ENCODE data around the gene BCDIN3D.
A peak's percentile ranks its signal among the peaks of the same experiment; 100 is the strongest.

BCDIN3D gene

DNA sequence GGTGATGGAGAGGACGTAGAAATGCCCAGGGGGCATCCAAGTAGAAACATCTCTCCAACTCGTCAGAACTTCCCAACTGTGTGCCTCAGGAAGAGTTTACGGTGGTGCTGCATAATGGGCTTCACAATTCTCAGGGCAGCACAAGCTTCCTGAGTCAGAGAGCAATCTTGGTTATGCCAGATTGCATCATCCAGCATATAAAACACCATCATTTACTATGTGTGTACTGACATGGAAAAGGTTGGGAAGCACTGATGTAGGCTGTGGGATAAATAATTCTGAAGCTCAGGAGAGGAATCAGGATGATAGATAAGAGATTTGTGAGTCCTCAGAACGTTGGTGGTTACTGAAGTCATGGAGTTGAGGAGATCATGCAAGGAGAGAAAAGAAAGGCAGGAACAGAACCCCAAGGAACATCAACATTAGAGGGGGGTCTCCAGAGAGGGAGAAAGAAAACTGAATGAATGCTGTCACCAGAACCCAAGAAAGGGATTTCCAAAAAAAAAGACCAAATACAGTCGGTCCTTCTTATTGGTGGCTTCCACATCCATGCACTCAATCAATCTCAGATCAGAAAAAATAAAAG is 10.0 kb downstream of the BCDIN3D start:
- ATAC-seq (ENCODE audit: insufficient read depth, low read depth), result no peak
- no peak for DNase-seq
- Histone ChIP-seq H3K27me3 (ENCODE audit: insufficient read depth, low read length, poor library complexity) (no peaks in the 10 kb centered on the region), H3K36me3 (ENCODE audit: insufficient read depth, low read length) (no peaks in the 10 kb centered on the region), H3K9ac (ENCODE audit: low read depth, low read length) (no peak overlapping the region), H3K27ac (ENCODE audit: low read length) (no peak overlapping the region), H3K9me3 (ENCODE audit: insufficient read depth, low read length, severe bottlenecking) (no peaks in the 10 kb centered on the region), H3K4me3 (ENCODE audit: low read depth in 1 of 2, low read length in 2 of 2) (no peak overlapping the region), H3K4me1 (ENCODE audit: insufficient read depth, low read length) (peaks cover 12% of the 10 kb centered on the region), H2AFZ (ENCODE audit: low read depth, low read length) (no peak overlapping the region), H3K4me2 (ENCODE audit: insufficient read depth, low read length) (no peak overlapping the region), H4K20me1 (ENCODE audit: insufficient read depth, low read length) (no peaks in the 10 kb centered on the region), H3K79me2 (ENCODE audit: insufficient read depth, low read length) (no peaks in the 10 kb centered on the region)
- no peak for TF ChIP-seq CTCF (IDR thresholded peaks at IDR 0.05; ENCODE audit: borderline replicate concordance, extremely low read depth, low read length, poor library complexity, severe bottlenecking)
- TF ChIP-seq EZH2 (IDR thresholded peaks at IDR 0.05; ENCODE audit: borderline replicate concordance, low read depth, low read length, severe bottlenecking), result no peak

DNA sequence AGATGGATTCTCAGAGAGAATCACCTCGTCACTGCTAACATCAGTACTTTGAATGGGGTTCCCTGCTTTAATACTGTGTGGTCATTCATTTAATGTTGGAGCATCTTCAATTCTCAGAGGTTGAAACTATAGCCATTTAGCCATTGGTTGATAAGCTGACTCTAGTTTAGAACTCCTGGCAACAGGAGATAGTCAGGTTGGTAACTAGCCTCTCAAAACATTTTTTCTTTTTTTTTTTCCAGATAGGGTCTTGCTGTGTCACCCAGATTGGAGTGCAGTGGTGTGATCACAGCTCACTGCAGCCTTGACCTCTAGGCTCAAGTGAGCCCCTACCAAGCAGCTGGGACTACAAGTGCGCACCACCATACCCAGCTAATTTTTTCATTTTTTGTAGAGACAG is 11.2 kb downstream of the BCDIN3D start:
- TF ChIP-seq CTCF (IDR thresholded peaks at IDR 0.05; ENCODE audit: borderline replicate concordance, extremely low read depth, low read length, poor library complexity, severe bottlenecking) (no peak), EZH2 (IDR thresholded peaks at IDR 0.05; ENCODE audit: borderline replicate concordance, low read depth, low read length, severe bottlenecking) (no peak)
- H4K20me1 ChIP-seq (ENCODE audit: insufficient read depth, low read length), result peaks cover 10% of the 10 kb centered on the region; the same call in 1 of the 2 replicates
- no peak for ATAC-seq (ENCODE audit: insufficient read depth, low read depth)

DNA sequence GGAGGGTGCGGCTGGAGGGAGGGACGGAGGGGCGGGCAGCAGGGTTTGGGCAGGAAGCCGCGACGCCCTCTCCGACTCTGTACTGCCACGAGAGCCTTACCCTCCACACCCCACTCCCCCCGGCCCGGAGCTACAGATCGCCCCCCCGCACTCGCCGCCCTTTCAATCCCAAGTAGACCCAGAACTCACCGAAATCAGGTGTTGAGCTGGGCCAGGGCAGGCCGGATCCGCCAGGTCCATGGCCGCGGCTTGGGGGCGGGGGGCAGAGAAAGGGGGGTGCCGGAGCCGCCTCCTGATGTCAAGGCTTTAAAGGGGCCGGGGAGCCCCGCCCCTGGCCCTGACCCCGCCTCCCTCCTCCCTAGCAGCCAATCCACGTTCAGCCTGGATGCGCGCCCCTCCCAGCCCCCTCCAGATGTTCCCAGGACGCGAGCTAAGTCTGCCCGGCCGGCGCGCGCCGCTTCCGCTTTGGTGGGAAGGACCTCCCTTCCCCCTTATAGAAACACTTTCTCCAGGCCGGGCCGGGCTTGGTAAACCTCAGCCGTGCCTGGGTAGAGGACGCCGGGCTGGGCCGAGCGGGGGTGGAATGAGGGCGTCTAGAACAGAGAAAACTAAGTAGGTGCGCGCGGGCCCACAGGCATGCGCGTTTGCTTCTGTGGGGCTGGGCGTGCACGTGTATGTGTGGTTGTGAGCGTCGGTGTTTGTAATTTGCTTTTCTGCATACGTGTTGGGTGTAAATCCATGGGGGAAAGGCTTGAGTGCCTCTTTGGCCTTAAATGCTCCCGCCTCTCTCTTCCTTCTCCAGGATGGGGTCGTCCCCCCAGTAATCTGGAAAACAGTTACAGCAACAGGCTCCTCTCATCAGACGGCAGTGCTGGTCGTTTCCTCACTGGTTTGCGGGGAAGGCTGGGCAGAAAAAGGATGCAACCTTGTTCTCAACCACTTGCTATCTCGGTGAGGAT is 14.5 kb downstream of the BCDIN3D start, which contains the start of gene NCKAP5L:
NCKAP5L (minus strand) TSS at position 281 of the 959 bp plus-strand sequence. CDS start 24,369 bp downstream, outside the sequence.
- Histone ChIP-seq H3K9ac (ENCODE audit: low read depth, low read length) (peak within 1 kb of the TSS; percentile 74), H3K27ac (ENCODE audit: low read length) (peak within 1 kb of the TSS; percentile 90)
- DNase-seq, result peak; percentile 99

More for the DNA sequence above, 11.2 kb downstream of the BCDIN3D start:
- no peaks in the 10 kb centered on the region for H3K9me3 ChIP-seq (ENCODE audit: insufficient read depth, low read length, severe bottlenecking)
- H3K36me3 ChIP-seq (ENCODE audit: insufficient read depth, low read length), result no peaks in the 10 kb centered on the region
- peaks cover 22% of the 10 kb centered on the region for H3K4me1 ChIP-seq (ENCODE audit: insufficient read depth, low read length)
- H2AFZ ChIP-seq (ENCODE audit: low read depth, low read length), result no peak overlapping the region
- no peak overlapping the region for H3K27ac ChIP-seq (ENCODE audit: low read length)
- no peaks in the 10 kb centered on the region for H3K27me3 ChIP-seq (ENCODE audit: insufficient read depth, low read length, poor library complexity)
- H3K9ac ChIP-seq (ENCODE audit: low read depth, low read length), result no peak overlapping the region
- no peak overlapping the region for H3K4me2 ChIP-seq (ENCODE audit: insufficient read depth, low read length)
- no peak overlapping the region for H3K4me3 ChIP-seq (ENCODE audit: low read depth in 1 of 2, low read length in 2 of 2)
- peaks cover 11% of the 10 kb centered on the region for H3K79me2 ChIP-seq (ENCODE audit: insufficient read depth, low read length)
- DNase-seq, result no peak

More for the DNA sequence above, 14.5 kb downstream of the BCDIN3D start, which contains the start of gene NCKAP5L:
- Histone ChIP-seq H3K9me3 (ENCODE audit: insufficient read depth, low read length, severe bottlenecking) (no peaks in the 10 kb centered on the region), H3K27me3 (ENCODE audit: insufficient read depth, low read length, poor library complexity) (no peaks in the 10 kb centered on the region), H3K4me2 (ENCODE audit: insufficient read depth, low read length) (peak within 1 kb of the TSS; percentile 97), H3K4me1 (ENCODE audit: insufficient read depth, low read length) (peaks cover 37% of the 10 kb centered on the region), H3K36me3 (ENCODE audit: insufficient read depth, low read length) (peaks cover 4% of the 10 kb centered on the region; the same call in 1 of the 2 replicates), H2AFZ (ENCODE audit: low read depth, low read length) (peak within 1 kb of the TSS; percentile 98), H3K4me3 (ENCODE audit: low read depth in 1 of 2, low read length in 2 of 2) (peak within 1 kb of the TSS; percentile 47 to 84; a peak in 3 of 4 replicates), H3K79me2 (ENCODE audit: insufficient read depth, low read length) (peaks cover 44% of the 10 kb centered on the region), H4K20me1 (ENCODE audit: insufficient read depth, low read length) (peaks cover 32% of the 10 kb centered on the region)
- no peak for TF ChIP-seq EZH2 (IDR thresholded peaks at IDR 0.05; ENCODE audit: borderline replicate concordance, low read depth, low read length, severe bottlenecking)
- TF ChIP-seq CTCF (IDR thresholded peaks at IDR 0.05; ENCODE audit: borderline replicate concordance, extremely low read depth, low read length, poor library complexity, severe bottlenecking), result no peak
- peak; percentile 88 for ATAC-seq (ENCODE audit: insufficient read depth, low read depth)
